CD4-positive, alpha-beta T cell treated with Interleukin-21 for 1 hour (primary cell): ENCODE measurements around the gene THADA.

ENCODE experiments used
- DNase-seq: peaks from one replicate; pipeline ENCODE4 v3.0.0-alpha.2; 2020

Gene THADA

DNA sequence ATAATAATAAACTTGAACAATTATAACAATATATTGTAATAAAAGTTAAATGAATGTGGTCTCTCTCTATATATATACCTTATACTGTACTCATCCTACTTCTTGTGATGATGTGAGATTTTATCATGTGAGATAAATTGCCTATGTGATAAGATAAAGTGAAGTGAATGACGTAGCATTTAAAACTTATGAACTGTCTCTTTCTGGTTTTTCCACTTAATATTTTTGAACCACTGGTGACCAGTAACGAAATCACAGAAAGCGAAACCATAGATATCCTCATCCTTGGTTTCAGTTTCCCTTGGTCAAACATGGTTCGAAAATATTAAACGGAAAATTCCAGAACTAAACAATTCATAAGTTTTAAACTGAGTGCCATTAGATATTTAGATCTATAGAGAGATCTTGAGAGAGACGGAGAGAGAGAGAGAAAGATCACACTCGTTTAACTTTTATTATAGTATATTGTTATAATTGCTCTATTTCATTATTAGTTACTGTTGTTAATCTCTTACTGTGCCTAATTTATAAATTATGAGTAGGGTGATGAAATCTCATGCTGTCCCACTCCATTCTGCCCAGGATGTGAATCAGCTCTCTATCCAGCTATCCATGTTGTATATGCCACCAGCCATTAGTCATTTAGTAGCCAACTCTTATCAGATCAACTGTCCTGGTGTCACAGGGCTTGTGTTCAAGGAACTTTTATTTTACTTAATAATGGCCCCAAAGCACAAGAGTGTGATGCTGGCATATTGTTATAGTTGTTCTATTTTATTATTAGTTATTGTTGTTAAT lies 156.8 kb downstream of the THADA start:
- DNase-seq = no peak

DNA sequence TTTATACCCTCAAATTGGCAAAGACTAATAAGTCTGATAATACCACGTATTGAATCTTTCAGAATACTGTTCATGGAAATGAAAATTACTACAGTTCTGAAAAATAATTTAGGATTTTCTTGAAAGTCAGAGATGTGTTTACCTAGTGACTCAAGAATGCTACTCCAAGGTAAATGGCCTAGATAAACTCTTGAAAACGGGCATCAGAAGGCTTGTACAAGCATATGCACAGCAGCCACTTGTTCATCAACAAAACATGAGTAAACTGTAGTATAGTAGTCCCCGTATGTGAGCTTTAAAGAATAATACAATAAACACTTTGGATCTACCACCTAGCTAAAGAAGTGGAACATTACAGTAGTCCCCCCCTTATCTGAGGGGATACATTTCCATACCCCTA lies 157.5 kb downstream of the THADA start:
- DNase-seq = no peak

DNA sequence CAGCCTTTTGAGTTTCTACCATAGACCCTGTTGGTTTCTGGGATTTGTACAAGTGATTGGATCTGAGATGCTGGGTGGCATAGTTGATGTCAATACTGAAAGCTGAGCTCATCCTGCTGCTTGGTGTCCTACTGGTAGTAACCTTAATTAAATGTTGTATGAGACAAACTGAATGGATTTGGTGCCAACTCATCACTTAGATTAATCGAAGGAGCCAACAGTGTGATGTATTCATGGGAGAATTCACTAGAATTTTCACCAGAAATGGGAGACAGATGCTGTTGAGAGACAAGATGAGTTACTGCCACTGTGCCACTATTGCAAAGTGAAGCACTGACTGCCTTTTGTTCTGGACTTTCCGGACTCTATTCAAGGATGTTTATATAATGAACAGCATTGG lies 158.5 kb downstream of the THADA start:
- no peak for DNase-seq

DNA sequence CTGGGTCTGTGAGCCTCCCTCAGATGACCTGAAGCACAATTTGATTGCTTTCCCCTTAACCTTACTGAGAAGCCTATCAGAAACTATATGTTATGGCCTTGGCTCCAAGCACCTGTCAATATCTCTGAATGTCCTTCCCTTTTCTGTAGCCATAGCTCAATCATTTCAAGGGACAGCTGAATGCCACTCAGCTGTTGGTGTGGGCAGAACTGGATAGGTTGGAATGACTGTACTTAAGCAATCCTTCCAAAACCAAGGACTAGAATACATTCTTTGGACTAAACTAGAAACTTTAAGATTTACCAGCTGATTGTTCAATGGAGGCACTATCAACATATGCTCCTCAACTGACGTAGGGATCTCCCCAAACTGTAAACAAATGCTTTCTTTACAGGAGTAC lies 159.4 kb downstream of the THADA start:
- no peak for DNase-seq

DNA sequence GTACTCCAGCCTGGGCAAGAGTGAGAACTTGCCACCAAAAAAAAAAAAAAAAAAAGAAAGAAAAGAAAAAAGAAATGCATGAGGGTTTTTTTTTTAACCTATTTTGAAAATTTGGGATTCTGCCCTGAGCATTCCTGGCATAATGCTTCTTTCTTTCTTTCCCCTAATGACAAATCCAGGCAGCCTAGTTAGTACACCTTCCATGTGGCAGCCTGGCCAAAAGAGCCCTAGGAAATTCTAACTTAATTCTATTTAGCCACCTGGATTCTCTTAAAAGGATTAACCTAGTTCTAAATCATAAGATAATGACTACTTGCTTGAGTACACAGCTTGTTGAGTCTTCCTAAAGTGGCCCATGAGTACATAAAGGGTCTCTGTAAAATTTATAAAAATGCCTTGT lies 160.1 kb downstream of the THADA start:
- DNase-seq = no peak

DNA sequence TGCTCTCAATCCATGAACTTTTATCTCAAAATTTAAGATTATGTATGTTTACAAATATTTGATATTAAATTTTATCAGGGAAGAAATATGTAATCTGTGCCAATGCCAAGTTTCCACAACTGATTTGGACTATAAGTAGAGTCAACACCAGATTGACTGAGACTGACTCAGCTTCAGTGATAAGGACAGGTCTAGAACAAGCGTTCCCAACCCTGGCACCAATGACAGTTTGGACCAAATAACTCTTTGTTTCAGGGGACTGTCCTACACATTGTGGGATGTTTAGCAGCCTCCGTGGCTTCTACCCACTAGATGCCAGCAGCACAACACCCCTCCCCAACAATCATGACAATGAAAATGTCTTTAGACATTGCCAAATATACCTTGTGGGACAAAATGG lies 165.3 kb downstream of the THADA start:
- DNase-seq = no peak

DNA sequence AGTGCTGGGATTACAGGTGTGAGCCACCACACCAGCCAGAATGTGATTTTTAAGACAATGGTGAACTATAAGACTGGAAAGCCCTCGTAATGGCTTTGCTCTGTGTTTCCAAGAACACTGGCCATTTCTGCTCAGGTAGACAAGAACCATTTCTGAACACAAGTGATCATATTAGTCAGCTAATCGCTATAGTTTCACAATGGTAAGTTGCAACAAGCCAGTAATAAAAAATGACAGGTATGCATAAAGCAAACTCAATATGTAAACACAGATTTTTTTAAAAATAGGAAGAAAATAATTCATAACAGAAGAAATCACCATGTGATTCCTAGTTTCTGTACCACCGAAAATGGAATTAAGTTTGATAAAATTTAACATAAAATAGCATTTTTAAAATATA lies 166.5 kb downstream of the THADA start:
- DNase-seq = no peak

DNA sequence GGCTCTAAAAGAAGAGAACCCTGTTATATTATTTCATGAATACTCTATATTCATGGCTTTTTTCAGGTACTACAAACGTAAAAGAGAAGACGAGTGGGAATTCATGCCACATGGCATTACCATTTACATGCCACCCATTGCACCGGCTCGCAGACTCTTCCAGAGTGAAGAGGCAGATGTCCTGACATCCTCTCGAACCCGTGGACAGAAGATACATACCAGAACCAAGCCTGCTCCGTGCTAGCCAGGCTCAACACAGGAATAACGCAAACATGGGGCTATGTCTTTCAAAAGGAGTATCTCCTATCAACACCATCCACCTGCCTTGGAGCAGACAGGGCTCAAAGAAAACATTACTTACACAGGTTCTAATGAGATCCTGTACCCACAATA lies 168.8 kb downstream of the THADA start:
- no peak for DNase-seq

DNA sequence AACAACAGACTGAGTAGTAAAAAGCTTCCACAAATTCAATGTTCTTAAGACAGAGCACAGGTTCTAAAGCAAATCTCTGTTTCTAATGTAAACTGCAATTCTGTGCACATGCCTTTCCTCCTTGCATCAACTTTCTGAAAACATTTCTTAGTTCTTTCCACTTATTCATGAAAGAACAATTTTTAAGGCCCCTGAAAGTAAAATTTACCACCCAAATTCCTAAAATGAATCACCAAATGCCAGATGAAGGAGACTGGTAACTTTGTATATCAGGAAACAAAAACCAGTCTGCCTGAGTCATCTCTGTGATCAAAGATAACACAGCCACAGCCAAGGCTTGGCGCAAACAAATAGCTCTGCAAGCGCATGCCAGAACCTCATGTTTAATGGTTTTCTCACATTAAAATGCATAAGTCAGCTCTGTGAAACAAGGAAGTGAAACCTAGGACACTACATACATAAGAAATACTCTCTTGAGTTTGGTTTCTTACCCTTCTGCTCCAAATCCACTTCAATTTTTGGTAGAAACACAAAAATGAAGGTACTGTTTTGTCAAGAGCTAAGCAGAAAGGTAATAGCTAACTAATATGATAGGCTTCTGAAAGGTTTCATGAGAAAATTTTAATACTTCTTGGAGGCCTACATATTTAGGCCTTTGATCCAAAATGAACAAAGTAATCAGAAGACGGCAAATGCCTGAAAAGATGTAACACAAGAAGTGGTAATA lies 169.4 kb downstream of the THADA start:
- DNase-seq = peak; percentile 64

DNA sequence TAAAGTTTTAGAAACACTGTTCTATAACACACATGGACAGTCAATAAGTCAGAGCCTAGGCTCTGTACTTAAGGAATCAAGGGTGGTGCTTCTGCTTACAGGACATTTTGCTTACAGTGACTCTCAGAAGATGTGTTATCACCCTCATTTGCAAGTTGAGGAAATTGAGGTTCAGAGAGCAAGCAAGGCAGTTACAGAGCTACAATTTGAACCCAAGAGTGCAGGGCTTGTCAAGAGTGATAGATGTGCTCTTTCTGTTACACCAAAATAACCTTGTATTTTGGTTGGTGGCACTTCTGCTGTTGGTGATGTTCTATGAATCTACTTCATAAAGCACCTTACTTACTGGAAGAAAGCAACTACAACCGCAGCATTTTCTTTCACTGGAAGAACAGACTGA lies 170.2 kb downstream of the THADA start:
- DNase-seq = no peak

DNA sequence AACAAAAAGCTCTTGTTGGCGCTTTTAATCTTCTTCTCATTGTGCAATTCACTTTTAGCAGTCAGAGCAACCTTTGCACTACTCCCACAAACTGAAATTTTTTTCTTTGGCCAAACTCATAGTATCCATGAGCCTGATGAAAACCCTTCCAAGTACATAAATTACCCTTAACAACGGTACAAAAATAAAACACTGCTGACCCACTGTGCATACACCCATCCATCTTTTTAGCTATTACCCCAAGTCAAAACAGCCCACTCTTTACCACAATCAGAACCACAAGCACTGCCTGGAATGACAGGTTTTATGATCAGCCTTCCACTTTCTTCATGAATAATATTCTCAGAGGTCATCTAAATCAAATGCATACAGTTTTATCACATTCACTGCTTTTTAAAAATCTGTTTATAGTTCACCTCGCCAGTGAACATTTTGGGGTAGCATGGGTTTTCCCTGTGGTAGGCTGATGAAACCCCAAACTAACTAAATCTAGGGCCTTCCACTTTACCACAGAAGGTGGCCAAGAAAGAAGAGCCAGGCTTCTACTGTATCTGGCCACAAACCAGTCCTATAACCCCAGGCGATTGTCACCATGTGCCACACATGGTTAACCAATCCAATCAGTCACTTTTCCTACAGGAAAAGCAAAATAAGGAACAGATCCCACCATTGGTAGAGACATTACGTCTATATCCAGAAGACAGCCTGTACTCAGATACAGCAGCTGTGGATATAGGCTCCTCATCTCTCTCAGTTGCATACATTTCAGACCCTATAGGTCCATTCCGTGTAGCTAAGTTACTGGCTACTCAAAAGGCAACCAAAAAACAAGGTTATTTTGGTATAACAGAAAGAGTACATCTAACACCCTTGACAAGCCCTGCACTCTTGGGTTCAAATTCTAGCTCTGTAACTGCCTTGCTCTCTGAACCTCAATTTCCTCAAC lies 171.3 kb downstream of the THADA start:
- DNase-seq = no peak

DNA sequence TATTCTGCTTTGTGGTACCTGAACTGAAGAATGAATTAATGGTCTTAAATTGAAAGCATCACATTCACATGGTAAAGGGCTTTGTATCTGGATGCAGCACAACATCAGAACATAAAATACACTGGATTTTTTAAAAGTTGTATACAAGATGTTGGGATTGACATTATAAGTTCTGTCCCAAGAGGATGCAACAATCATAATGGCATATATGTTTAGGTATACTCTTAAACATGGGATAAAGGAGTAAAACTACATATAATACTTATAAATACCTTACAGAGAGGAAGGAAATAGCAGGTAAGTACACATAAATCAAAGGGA lies 171.9 kb downstream of the THADA start:
- no peak for DNase-seq

DNA sequence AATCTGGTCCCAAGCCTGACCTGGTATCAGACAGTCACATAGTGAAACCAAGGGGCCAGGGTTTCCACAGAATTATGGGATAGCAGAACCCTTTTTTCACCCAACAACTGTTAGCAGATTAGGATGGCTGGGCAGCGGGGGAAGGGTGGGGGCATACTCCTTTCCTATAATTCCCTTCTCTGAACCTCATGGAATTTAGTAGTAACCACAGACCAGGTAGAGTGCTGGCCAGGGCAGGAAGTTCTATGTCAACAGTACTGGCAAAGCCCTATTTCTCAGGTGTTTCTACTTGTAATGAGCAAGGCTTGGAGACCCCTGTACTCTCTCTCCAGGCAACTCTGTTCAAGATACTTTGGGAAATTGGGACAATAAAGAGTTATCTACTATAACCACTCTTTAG lies 174.6 kb downstream of the THADA start:
- no peak for DNase-seq

DNA sequence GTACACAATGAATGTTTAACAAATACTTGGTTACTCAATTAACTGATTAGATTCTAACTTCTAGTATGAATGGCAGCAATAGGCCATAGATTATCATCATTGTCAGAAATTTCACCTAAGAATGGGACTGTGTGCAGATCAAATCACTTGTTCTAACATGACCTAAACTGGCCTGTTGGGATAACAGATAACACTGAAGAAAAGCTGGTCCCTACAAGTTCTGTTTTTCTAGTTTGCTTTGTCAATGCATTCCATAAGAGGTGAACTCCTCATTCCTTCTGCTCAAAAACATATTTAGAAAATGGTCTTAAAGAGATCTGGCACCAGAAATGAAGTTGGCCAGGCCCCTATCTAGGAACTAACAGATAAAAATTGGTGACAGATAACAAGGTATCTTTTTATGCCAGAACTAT lies 175.4 kb downstream of the THADA start:
- no peak for DNase-seq

DNA sequence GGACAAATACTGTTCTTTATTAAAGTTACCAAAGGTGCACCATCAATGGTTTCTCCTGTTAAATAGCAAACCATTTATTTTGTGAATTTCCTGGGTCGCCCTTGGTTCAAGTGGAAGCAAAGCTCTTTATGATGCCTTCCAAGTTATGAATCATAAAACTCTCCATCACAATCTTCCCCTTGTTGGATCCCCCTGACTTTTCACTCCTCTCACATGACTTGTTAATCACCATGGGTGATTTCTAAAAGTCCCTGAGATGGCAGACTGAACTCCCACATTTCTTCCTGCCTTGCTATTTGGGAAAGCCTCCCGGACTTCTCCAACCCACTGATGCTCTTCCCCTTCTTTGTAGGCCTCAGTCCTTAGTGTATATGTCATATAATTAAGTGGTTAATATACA lies 176.0 kb downstream of the THADA start:
- DNase-seq = no peak

DNA sequence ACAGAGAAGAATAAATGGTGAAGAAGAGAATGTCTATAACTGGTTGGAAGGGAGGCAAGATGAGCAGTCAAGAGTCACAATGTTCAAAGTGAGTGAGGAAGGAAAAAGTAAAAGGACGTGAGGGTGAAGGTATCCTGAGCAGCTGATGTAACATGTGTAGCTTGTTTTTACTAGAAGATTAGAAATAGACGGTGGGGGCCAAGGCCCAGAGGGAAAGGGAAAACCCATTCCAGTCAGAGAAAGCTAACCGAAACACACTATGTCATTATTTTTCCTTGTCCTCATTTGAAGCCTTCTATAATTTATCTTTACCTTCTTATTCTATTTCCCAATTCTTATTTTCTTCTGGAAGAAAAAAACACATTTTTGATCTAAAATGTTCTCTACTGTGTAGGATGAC lies 176.6 kb downstream of the THADA start:
- no peak for DNase-seq

DNA sequence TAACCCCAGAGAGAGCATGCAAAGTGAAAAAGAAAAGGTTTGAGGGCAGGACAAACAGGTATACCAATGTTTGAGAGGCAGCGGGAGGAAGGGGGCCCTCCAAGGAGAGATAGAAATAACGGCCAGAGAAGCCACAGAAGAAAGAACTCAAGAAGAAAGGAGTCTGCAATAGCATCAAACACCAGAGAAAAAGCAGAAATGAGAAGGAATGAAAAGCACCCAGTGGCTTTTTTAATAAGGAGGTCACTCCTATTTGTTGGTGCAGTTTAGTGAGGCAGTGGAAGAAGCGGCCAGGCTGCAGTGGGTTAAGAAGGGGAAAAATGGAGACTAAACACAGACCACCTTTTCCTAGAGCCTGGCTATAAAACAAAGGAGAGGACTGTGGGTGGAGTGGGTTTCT lies 177.2 kb downstream of the THADA start:
- DNase-seq = no peak

DNA sequence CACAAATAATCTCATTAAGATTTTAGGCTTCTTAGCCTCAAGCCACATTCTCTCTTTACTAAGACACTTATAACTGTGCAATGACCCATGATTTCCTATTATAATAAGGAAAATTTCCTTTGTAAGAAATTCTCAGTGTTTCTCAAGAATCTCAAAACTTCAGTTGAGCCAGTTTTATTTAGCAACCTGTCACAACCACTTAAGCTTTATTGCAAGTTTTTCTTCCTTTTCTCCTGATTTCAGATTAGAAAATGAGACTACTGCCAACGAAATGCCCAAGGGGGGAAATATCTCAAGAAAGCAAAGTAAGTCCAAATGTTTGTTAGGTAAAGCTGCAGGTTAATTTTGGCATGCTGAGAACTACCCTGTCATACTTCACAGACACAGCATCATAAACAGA lies 178.5 kb downstream of the THADA start:
- no peak for DNase-seq

DNA sequence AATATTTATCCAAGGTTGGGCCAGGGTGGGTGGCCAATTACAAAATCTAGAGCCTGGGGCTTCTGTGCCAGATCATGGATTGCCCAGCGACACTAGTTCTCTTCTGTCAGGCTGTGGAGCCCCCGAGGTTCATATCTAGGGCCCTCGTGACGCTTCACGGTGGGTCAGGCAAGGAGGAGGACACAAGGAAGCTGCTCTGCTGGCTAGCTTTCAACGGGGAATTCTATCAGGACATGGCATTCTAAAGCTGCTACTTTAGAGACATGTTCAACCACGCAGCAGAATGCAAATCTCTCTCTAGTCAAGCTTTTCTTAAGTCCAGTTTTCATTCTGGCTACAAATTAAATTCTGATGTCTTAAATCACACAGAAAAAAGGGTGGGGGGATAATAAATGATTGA lies 180.2 kb downstream of the THADA start:
- no peak for DNase-seq

DNA sequence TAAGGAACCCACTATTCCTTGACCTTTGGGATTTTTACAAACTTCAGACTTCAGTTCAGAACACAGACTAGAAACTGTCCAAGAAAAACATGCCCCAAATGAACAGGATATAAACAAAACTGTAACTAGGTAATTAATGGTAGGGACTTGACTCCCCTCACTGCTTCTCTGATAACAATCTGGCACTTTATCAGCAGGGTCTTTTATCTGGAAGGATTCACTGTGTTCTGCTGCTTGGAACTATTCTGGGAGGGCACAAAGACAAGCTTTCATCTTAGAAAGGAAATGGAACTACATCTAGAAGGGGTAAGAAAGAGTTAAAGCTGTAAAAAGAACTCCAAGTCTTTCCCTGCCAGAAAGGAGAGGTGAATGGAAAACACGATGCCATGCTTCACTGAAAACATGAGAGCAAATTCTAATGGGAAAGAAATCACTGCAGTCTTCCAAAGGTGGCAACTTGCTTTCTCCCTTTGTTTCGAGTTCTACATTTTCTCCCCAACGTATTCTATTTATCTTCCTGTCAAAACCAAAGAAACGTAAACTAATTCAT lies 181.2 kb downstream of the THADA start:
- DNase-seq = no peak

DNA sequence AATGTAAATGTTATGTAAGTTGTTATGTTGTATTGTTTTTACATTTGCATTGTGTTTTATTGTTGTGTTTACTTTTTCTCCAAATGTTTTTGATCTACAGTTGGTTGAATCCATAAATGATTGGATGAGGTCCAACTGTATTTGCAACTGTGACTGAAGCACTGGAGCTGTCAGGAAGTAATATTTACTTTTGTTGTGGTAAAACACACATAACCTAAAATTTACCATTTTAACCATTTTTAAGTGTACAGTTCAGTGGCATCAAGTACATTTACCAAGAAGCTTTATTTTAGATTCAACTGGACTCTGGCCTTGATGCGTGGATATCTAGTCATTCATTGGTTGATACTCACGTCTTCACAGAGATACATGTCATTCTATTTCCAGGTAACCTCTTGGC lies 181.8 kb downstream of the THADA start:
- no peak for DNase-seq

DNA sequence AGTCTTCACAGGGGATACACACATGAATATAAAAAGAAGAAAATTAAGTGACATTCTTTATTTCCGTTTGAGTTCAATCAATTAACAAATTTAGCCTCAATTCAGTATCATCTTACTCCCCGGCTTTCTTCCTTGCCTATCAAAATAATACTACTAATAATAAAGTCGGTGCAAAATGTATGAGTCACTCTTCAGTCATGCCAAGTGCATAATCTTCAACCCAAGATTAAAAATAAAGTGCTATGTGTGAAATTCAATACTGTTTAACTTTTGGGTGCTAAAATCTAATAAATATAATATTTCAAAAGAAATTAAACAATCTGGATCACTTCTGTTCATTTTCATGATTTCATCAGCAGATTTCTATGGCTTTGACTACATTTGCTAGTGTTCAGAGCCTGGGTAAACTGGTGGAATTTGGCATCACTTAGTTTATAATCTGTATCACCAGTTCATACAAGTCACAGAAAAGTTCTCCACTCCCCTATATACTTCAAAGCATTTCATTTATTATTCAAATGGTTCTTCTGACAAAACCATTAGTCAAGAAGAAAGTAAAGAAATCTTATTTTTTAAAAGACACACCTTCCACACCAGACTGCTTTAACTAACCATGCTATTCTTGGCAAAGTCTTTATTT lies 183.6 kb downstream of the THADA start:
- DNase-seq = no peak

DNA sequence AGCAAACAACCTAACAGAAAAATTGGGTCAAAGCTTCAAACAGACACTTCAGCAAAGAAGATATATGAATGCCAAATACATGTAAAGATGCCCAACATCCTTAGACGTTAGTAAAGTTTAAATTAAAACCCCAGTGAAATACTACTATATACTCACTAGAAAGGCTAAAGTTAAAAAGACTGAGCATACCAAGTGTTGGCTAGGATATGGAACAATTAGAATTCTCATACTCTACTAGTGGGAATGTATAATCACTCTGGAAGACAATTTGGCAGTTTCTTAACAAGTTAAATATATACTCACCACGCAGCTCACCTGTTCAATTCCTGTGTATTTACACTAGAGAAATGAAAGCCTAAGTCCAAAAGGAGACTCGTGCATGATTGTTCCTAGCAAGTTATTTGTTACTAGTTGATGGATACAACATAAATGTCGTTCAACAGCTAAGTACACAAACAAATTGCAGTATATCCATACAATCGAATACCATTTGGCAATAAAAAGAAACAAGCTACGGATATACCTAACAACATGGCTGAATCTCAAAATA lies 185.7 kb downstream of the THADA start:
- no peak for DNase-seq
